COLO829 (cell line): ENCODE data around the gene TMEM220.
"Not testable (repeated sequence)": the region's sequence is repeated elsewhere in the genome, so short reads cannot be mapped to it uniquely, and the experiment has no call there.

ENCODE experiments used
- DNase-seq: peaks from one replicate; pipeline ENCODE4 v3.0.0; 2012; ENCODE audit warnings: low spot score

The TMEM220 gene

DNA sequence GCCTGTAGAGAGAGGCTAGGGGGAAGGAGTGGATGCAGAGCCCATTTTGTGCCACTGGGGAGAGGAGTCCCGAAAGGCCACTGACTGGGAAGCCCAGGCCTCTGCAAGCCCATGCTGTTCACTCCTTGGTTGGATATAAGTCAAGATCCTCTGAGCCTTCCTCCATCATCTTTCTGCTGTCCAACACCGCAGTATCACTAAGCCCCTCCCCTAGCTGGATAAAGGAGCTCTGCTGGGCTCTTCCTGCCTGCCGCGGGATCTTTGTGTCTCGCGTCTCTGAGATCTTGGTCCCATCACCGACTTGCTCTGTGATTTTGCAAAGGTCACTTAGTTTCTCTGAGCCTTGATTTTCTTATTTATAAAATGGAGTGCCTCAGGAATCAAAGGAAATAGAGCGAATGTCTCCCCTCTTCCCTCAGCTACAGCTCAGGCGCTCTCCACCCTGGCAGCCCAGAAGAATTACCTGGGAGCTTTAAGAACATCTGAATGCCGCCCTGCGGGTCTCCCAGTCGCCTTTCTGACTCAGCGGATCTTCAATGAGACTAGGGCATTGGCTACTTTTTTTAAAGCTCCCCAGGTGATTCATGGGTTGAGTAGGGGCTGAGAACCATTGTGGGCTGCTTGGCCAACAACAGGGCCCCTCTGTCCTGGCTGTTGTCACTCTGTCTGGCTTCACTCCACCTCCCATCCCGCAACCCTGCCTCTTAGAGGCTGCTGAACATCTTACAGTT, 25.2 kb upstream of the TMEM220 start:
- DNase-seq: no peak

- DNase-seq: peak; percentile 33
Observed at GRCh38 chr17:10754109-10754508, 24.3 kb upstream of the TMEM220 start.

GRCh38 chr17:10752696-10753095, 22.9 kb upstream of the TMEM220 start:
- no peak for DNase-seq

GRCh38 chr17:10751563-10751962, 21.7 kb upstream of the TMEM220 start:
- no peak for DNase-seq

- no peak for DNase-seq
Observed at GRCh38 chr17:10750210-10750609, 20.4 kb upstream of the TMEM220 start.

- no peak for DNase-seq
Observed at GRCh38 chr17:10748531-10749181, 18.8 kb upstream of the TMEM220 start.

DNA sequence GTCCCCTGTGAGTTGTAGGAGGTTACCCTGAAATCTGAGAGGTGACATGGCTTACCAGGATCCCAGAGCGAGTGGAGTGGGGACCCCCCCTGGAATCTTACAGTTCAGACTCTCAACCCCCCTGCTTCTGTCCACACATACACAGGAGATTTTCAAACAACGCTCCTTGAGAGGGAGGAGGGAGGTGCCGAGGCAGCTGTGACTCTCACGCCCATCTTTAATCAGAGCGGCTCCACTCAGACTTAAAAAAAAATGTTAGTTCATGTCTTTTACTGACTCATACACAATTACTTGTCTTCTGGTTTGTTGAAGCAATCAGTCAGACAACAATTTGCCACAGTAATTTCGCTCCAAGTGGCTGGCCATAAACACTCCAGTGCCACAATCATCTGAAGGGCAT, 15.4 kb upstream of the TMEM220 start:
- DNase-seq: no peak

GRCh38 chr17:10744501-10745000, 14.7 kb upstream of the TMEM220 start:
- DNase-seq: no peak

DNA sequence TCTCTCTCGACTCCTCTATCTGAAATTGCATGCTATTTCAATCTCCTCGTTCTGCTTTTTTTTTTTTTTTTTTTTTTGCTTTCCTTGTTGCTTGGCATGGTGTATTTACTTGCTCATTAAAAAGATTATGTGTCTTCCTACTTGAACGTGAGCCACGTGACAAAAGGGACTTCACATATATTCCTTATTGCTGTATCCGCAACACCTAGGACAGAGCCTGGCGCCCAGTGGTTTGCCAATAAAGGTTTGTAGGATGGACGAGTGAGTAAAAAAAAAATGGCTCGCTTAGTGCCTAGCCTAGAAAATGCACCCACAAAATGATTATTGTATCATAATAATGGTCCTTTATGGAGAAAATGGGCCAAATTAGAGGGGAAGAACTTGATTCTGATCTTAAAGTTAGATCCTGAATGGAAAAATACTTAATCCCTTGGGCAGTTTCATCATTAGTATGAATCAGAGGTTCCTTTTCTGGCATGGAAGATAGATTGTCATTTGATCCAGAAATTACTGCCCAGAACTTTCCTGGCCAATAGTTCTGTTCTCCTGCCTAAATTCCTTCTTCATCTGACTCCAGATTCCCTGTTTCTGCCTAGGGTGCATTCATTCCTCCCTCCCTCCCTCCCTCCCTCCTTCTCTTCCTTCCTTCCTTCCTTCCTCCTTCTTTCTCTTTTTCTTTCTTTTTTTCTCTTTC, 13.6 kb upstream of the TMEM220 start:
- DNase-seq: peak; percentile 14

- DNase-seq: no peak
Observed at GRCh38 chr17:10742431-10742830, 12.6 kb upstream of the TMEM220 start.

DNA sequence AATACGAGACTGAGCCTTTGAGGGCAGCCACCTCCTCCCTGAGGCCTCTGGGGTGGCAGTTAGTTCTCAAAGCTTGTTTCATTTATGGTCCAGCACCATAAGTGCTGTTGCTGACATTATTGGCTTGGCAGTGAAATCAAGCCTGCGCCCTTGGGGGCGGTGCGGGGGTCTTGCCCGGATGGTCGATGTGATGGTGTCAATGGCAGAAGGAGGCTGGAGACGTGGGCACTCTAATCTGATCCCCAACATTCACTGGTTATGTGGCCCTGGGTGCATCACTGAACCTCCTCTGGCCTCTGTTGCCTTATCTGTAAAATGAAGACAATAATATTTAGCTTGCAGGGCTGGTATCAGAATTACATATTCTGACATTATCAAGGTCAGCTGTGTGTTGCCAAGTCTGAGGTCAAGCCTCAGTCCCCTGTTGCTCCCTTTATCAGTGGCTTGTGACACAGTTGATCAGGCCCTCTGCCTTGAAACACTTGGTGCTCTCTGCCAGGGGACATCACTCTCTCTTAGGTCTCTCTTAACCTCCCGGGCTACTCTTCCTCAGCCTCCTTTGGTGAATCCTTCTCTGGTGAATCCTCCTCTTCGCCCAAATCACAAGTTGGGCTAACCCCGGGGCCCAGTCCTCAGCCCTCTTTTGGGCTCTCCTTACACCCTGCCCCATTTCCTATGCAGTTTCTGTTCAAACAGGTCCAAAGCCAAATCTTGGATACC, 11.8 kb upstream of the TMEM220 start:
- DNase-seq: no peak

DNA sequence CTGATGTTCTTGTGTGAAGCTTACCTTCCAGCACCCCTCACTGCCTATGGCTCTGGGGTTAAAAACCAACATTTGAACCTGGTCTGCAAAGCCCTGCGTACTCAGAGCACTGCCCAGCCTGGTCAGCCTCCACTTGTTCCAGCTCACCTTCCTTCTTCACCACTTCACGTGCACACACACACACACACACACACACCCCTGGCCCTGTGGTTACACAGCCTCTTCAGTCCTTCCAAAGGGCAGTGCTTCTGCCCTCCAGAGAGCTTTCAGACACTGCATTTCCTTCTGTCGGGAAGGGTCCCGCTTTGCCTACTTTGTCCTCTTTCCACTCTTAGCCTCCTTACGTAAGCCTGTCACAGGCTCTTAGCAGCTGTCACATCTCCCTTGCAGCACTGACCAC, 9.6 kb upstream of the TMEM220 start:
- DNase-seq: no peak

- no peak for DNase-seq
Observed at GRCh38 chr17:10738521-10739258, 8.9 kb upstream of the TMEM220 start.

- no peak for DNase-seq
Observed at GRCh38 chr17:10737736-10738135, 7.9 kb upstream of the TMEM220 start.

DNA sequence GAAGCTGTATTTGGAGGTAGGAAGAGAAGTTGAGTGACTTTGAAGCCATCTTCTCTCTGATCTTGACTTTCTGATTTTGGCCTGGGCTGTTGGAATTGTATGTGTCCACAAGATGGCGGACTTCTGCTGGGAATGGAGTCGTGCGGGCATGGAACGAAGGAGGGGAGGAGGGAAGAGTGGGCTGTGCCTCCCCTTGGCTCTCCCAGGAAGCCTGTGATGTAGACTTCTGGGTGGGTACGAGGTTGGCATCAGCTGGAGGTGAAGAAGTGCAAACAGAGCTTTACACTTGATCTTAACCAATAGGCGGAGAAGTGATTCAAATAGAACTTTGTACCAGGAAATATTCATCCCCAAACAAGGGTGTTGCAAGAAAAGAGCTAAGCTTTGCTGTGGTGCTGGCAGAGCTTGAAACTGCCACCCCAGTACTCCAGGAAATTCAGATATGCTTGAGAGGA, 7.4 kb upstream of the TMEM220 start:
- peak; percentile 61 for DNase-seq

DNA sequence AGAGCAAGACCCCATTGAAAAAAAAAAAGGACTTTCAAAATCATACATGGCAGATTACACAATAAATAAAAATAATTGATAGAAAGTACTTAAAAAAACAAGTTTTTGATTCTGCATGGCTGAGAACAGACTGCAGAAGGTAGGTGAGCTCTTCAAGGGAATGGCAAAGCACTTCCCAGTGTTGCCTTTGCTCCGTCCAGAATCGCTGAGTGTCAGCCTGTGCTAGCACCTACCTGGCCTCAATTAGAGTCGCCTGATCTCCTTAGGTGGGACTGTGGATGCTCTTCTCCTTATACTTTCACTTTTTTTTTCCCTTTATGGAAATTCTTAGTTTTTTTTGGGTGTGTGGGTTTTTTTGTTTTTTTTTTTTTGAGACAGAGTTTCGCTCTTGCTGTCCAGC, 6.0 kb upstream of the TMEM220 start:
- DNase-seq: no peak

- DNase-seq: no peak
Observed at GRCh38 chr17:10735251-10735650, 5.4 kb upstream of the TMEM220 start.

DNA sequence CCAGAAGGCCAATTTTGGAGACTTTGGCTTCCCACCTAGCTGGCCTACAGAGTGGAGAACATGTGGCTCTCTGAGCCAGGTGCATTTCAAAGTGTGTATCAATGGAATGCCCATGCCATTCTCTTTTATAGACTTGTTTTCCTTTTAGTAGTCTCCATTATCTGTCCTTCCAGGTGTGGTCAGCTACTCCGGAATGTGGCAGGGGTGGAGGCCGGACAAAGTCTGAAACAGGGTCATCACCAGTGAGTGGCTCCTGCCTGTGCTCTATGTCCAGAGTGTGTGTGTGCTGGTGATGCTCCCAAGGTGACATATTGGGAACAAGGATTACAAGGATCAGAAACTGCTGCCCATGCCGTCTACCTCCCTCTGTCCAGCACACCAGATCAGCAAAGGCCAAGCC, 3.8 kb upstream of the TMEM220 start:
- no peak for DNase-seq

DNA sequence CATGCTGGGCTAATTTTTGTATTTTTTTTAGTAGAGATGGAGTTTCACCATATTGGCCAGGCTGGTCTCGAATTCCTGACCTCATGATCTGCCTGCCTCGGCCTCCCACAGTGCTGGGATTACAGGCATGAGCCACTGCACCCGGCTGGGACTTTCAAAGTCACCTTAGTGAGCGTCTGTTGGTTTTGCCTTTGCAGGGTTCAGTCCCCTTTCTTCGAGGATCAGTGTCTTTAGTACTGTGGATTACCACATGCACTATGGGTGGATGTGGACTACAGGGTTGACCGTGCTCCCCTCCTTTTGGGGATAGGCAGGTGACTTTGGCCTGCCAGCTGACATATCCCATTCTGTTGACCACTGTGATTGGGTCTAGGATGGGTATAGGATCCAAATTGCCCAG, 2.3 kb upstream of the TMEM220 start:
- DNase-seq: not testable (repeated sequence)

DNA sequence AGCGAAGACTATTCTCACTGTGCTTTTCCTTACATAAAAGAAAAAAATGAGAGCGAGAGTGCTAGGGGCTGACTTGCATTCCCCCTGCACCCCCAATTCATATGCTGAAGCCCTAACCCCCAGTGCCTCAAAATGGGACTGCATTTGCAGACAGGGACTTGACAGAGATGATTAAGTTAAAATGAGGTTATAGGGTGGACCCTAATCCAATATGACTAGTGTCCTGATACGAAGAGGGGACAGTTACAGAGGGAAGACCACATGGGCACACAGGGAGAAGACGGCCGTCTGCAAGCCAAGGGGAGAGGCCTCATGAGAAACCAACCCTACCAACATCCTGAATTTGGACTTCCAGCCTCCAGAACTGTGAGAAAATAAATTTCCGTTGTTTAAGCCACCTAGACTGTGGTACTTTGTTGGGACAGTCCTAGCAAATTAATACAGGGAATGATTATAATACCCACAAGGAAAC, 1.6 kb upstream of the TMEM220 start:
- DNase-seq: no peak

DNA sequence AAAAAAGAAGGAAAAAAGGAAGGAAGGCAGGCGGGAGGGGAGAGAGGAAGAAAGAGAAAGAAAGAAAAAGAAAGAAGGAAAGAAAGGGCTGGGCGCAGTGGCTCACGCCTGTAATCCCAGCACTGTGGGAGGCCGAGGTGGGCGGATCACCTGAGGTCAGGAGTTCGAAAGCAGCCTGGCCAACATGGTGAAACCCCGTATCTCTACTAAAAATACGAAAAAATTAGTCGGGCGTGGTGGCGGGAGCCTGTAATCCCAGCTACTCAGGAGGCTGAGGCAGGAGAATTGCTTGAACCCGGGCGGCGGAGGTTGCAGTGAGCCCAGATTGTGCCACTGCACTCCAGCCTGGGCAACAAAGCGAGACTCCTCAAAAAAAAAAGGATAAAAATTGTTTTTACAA, 424 bp upstream of the TMEM220 start:
- DNase-seq: not testable (repeated sequence)
